NT2/D1 (cell line): Measurements from ENCODE around the gene USH2A.

Experiments
- DNase-seq: peaks from one replicate; pipeline ENCODE4 v3.0.0-alpha.2; 2011; ENCODE audit warnings: low read depth, low spot score
- H3K27me3 ChIP-seq: 2 replicates; pipeline ENCODE4 v1.6.0; 2011; ENCODE audit warnings: mild to moderate bottlenecking; ENCODE audit not compliant: insufficient read length, insufficient read depth
- H3K36me3 ChIP-seq: 2 replicates; pipeline ENCODE4 v1.6.1; 2011; ENCODE audit warnings: mild to moderate bottlenecking, low read length, mixed read lengths; ENCODE audit not compliant: insufficient read depth, insufficient read length
- H3K4me1 ChIP-seq: 2 replicates; pipeline ENCODE4 v1.5.1; 2011; ENCODE audit not compliant: insufficient read depth, insufficient read length
- H3K4me3 ChIP-seq: 2 replicates; pipeline ENCODE4 v1.5.1; 2011; ENCODE audit warnings: low read depth; ENCODE audit not compliant: insufficient read length
- H3K9ac ChIP-seq: 2 replicates; pipeline ENCODE4 v1.6.0; 2011; ENCODE audit warnings: low read depth; ENCODE audit not compliant: insufficient read length
- H3K9me3 ChIP-seq: 2 replicates; pipeline ENCODE4 v1.5.1; 2011; ENCODE audit warnings: mild to moderate bottlenecking, low read length; ENCODE audit not compliant: insufficient read depth
- SUZ12 ChIP-seq: IDR thresholded peaks from 2 replicates; pipeline ENCODE4 v1.6.1; 2011; ENCODE audit not compliant: insufficient read length, insufficient read depth; ENCODE audit errors: extremely low read depth
- YY1 ChIP-seq: IDR thresholded peaks from 2 replicates; pipeline ENCODE4 v1.6.1; 2011; ENCODE audit not compliant: insufficient read length, insufficient read depth
- ZNF274 ChIP-seq: IDR thresholded peaks from 2 replicates; pipeline ENCODE4 v1.6.1; 2011; ENCODE audit warnings: mild to moderate bottlenecking, low read depth, low read length

Gene USH2A

GRCh38 chr1:215657047-215657446 is 766.2 kb downstream of the USH2A start:
- DNase-seq, result no peak
- Histone ChIP-seq H3K27me3 (no peaks in the 10 kb centered on the region), H3K4me1 (peaks cover 4% of the 10 kb centered on the region), H3K9me3 (no peaks in the 10 kb centered on the region), H3K9ac (no peak overlapping the region), H3K4me3 (no peak overlapping the region), H3K36me3 (no peaks in the 10 kb centered on the region)
- no peak for TF ChIP-seq SUZ12
- TF ChIP-seq YY1, result no peak
- no peak for TF ChIP-seq ZNF274

GRCh38 chr1:215652371-215652770 is 770.9 kb downstream of the USH2A start:
- no peak for TF ChIP-seq SUZ12
- no peak for TF ChIP-seq YY1
- TF ChIP-seq ZNF274, result no peak
- no peaks in the 10 kb centered on the region for H3K36me3 ChIP-seq
- H3K4me1 ChIP-seq, result peaks cover 4% of the 10 kb centered on the region
- DNase-seq, result no peak
- no peak overlapping the region for H3K9ac ChIP-seq
- no peak overlapping the region for H3K4me3 ChIP-seq
- no peaks in the 10 kb centered on the region for H3K9me3 ChIP-seq
- no peaks in the 10 kb centered on the region for H3K27me3 ChIP-seq

GRCh38 chr1:215651867-215652266 is 771.4 kb downstream of the USH2A start:
- Histone ChIP-seq H3K27me3 (no peaks in the 10 kb centered on the region), H3K36me3 (no peaks in the 10 kb centered on the region), H3K4me1 (peaks cover 4% of the 10 kb centered on the region), H3K9ac (no peak overlapping the region), H3K4me3 (no peak overlapping the region), H3K9me3 (no peaks in the 10 kb centered on the region)
- no peak for DNase-seq
- TF ChIP-seq YY1 (no peak), SUZ12 (no peak), ZNF274 (no peak)

- Histone ChIP-seq H3K9me3 (no peaks in the 10 kb centered on the region), H3K27me3 (no peaks in the 10 kb centered on the region), H3K9ac (no peak overlapping the region), H3K4me1 (peaks cover 4% of the 10 kb centered on the region), H3K36me3 (no peaks in the 10 kb centered on the region), H3K4me3 (no peak overlapping the region)
- TF ChIP-seq ZNF274 (no peak), YY1 (no peak), SUZ12 (no peak)
- no peak for DNase-seq
These were observed 772.6 kb downstream of the USH2A start for GRCh38 chr1:215650446-215651149.

GRCh38 chr1:215648957-215649356 is 774.3 kb downstream of the USH2A start:
- no peak for TF ChIP-seq YY1
- TF ChIP-seq SUZ12, result no peak
- TF ChIP-seq ZNF274, result no peak
- no peak overlapping the region for H3K9ac ChIP-seq
- no peaks in the 10 kb centered on the region for H3K36me3 ChIP-seq
- no peak overlapping the region for H3K4me3 ChIP-seq
- no peaks in the 10 kb centered on the region for H3K9me3 ChIP-seq
- peaks cover 4% of the 10 kb centered on the region for H3K4me1 ChIP-seq
- DNase-seq, result no peak
- no peaks in the 10 kb centered on the region for H3K27me3 ChIP-seq

GRCh38 chr1:215647738-215648137 is 775.5 kb downstream of the USH2A start:
- no peak overlapping the region for H3K4me3 ChIP-seq
- H3K36me3 ChIP-seq, result no peaks in the 10 kb centered on the region
- no peak for TF ChIP-seq SUZ12
- no peak for TF ChIP-seq YY1
- H3K27me3 ChIP-seq, result no peaks in the 10 kb centered on the region
- no peaks in the 10 kb centered on the region for H3K9me3 ChIP-seq
- peaks cover 4% of the 10 kb centered on the region for H3K4me1 ChIP-seq
- no peak overlapping the region for H3K9ac ChIP-seq
- DNase-seq, result no peak

GRCh38 chr1:215645861-215646260 is 777.4 kb downstream of the USH2A start:
- H3K9ac ChIP-seq, result no peak overlapping the region
- no peaks in the 10 kb centered on the region for H3K27me3 ChIP-seq
- no peaks in the 10 kb centered on the region for H3K36me3 ChIP-seq
- no peaks in the 10 kb centered on the region for H3K9me3 ChIP-seq
- TF ChIP-seq ZNF274 (no peak), YY1 (no peak), SUZ12 (no peak)
- DNase-seq, result no peak
- H3K4me3 ChIP-seq, result no peak overlapping the region
- no peaks in the 10 kb centered on the region for H3K4me1 ChIP-seq

- H3K4me1 ChIP-seq, result no peaks in the 10 kb centered on the region
- no peak for TF ChIP-seq YY1
- TF ChIP-seq SUZ12, result no peak
- TF ChIP-seq ZNF274, result no peak
- no peaks in the 10 kb centered on the region for H3K9me3 ChIP-seq
- H3K36me3 ChIP-seq, result no peaks in the 10 kb centered on the region
- no peak overlapping the region for H3K4me3 ChIP-seq
- DNase-seq, result no peak
- H3K27me3 ChIP-seq, result no peaks in the 10 kb centered on the region
- H3K9ac ChIP-seq, result no peak overlapping the region
These were observed 778.1 kb downstream of the USH2A start for GRCh38 chr1:215645182-215645581.
